ENCODE results near the gene TGFB2.

DNA sequence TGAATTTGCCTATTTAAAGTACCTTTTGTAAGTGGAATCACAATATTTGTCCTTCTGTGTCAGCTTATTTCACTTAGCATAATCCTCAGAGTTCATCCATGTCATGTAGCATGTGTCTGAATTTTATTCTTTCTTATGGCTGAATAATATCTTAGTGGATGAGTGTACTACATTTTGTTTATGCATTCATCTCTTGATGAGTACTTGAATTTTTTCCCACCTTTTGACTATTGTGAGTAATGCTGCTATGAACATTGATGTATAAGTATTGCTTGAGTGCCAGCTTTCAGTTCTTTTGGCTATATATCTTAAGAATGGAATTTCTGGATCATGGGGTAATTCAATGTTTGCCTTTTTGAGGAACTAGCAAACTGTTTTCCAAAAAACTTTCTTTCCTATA, 84.2 kb downstream of the TGFB2 start:
- TF ChIP-seq, protein P1, sequence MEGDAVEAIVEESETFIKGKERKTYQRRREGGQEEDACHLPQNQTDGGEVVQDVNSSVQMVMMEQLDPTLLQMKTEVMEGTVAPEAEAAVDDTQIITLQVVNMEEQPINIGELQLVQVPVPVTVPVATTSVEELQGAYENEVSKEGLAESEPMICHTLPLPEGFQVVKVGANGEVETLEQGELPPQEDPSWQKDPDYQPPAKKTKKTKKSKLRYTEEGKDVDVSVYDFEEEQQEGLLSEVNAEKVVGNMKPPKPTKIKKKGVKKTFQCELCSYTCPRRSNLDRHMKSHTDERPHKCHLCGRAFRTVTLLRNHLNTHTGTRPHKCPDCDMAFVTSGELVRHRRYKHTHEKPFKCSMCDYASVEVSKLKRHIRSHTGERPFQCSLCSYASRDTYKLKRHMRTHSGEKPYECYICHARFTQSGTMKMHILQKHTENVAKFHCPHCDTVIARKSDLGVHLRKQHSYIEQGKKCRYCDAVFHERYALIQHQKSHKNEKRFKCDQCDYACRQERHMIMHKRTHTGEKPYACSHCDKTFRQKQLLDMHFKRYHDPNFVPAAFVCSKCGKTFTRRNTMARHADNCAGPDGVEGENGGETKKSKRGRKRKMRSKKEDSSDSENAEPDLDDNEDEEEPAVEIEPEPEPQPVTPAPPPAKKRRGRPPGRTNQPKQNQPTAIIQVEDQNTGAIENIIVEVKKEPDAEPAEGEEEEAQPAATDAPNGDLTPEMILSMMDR (IDR thresholded peaks at IDR 0.05; ENCODE audit: poor library complexity): no peak
- no peak for TF ChIP-seq EZH2 (IDR thresholded peaks at IDR 0.05; ENCODE audit: borderline replicate concordance)
